Liver (tissue), 9 donors: ENCODE results near the gene SLC38A4. TPM values are rescaled to one million over a fixed set of nuclear protein-coding genes. Genes with fewer than 3 reads are reported as not detected.

Experiments used
- DNase-seq: peaks from one replicate; pipeline ENCODE4 v3.0.0-alpha.2; 2017; ENCODE audit warnings: low spot score
- H3K27ac ChIP-seq, 2 donors: one replicate each; pipeline ENCODE4 v1.7.0; 2013; ENCODE audit warnings: inconsistent platforms in 2 of 2, low read length in 2 of 2, control low read depth in 1 of 2, low read depth in 1 of 2, mild to moderate bottlenecking in 1 of 2
- H3K27me3 ChIP-seq, 4 donors: one replicate each; pipeline versions ENCODE4 v1.6.1 to v1.7.0; 2013; ENCODE audit warnings: low read length in 3 of 4, inconsistent platforms in 1 of 4, mild to moderate bottlenecking in 1 of 4, moderate library complexity in 1 of 4; ENCODE audit not compliant: control insufficient read depth in 4 of 4, insufficient read depth in 4 of 4
- H3K36me3 ChIP-seq, 4 donors: one replicate each; pipeline versions ENCODE4 v1.6.1 to v1.7.0; 2013; ENCODE audit warnings: low read length in 3 of 4, mild to moderate bottlenecking in 3 of 4, low read depth in 1 of 4, moderate library complexity in 1 of 4; ENCODE audit not compliant: control insufficient read depth in 4 of 4, insufficient read depth in 3 of 4
- H3K4me1 ChIP-seq, 4 donors: one replicate each; pipeline versions ENCODE4 v1.6.1 to v1.7.0; 2013; ENCODE audit warnings: low read length in 3 of 4, mild to moderate bottlenecking in 3 of 4, moderate library complexity in 1 of 4; ENCODE audit not compliant: control insufficient read depth in 4 of 4, insufficient read depth in 4 of 4
- H3K4me3 ChIP-seq, 3 donors: one replicate each; pipeline versions ENCODE4 v1.6.1 to v1.7.0; 2013; ENCODE audit warnings: low read length in 3 of 3, control low read depth in 1 of 3, low read depth in 1 of 3, mild to moderate bottlenecking in 1 of 3
- H3K9ac ChIP-seq, 2 donors: one replicate each; pipeline ENCODE4 v1.7.0; 2013; ENCODE audit warnings: low read length in 2 of 2, mild to moderate bottlenecking in 2 of 2, moderate library complexity in 2 of 2, control low read depth in 1 of 2, low read depth in 1 of 2
- H3K9me3 ChIP-seq, 4 donors: one replicate each; pipeline versions ENCODE4 v1.6.1 to v1.7.0; 2013; ENCODE audit warnings: low read length in 3 of 4; ENCODE audit not compliant: control insufficient read depth in 4 of 4
- ATF3 ChIP-seq: IDR thresholded peaks from 2 replicates; pipeline ENCODE4 v1.6.1; 2016; ENCODE audit warnings: antibody characterized with exemption
- CTCF ChIP-seq: fragments of 150-350 bp; IDR thresholded peaks from 2 replicates; pipeline ENCODE4 v1.5.1; 2017; ENCODE audit warnings: improper control_type of control experiment, low read depth, low read length; ENCODE audit not compliant: missing input control
- EGR1 ChIP-seq, 2 donors: IDR thresholded peaks; 2 replicates each; pipeline ENCODE4 v1.6.1; 2016 to 2018; ENCODE audit warnings: antibody characterized with exemption in 2 of 2, low read depth in 2 of 2
- FOXA1 ChIP-seq: IDR thresholded peaks from 2 replicates; pipeline ENCODE4 v1.6.1; 2016; ENCODE audit warnings: antibody characterized with exemption
- FOXA2 ChIP-seq: IDR thresholded peaks from 2 replicates; pipeline ENCODE4 v1.6.1; 2016; ENCODE audit warnings: antibody characterized with exemption
- GABPA ChIP-seq, 2 donors: IDR thresholded peaks in 1 of 2; conservative IDR thresholded peaks in 1 of 2; 2 replicates each; pipeline ENCODE4 v1.6.1; 2016; ENCODE audit warnings: antibody characterized with exemption in 2 of 2, mild to moderate bottlenecking in 1 of 2, moderate library complexity in 1 of 2
- HNF4A ChIP-seq, 2 donors: conservative IDR thresholded peaks; 2 replicates each; pipeline ENCODE4 v1.6.1; 2016; ENCODE audit warnings: antibody characterized with exemption in 2 of 2, mild to moderate bottlenecking in 2 of 2
- HNF4G ChIP-seq: IDR thresholded peaks from 2 replicates; pipeline ENCODE4 v1.6.1; 2016; ENCODE audit warnings: antibody characterized with exemption
- JUND ChIP-seq, 2 donors: IDR thresholded peaks; 2 replicates each; pipeline ENCODE4 v1.6.1; 2016; ENCODE audit warnings: antibody characterized with exemption in 2 of 2
- MAX ChIP-seq: IDR thresholded peaks from 2 replicates; pipeline ENCODE4 v1.6.1; 2016; ENCODE audit warnings: antibody characterized with exemption
- NR2F2 ChIP-seq: IDR thresholded peaks from 2 replicates; pipeline ENCODE4 v1.6.1; 2016; ENCODE audit warnings: antibody characterized with exemption
- RAD21 ChIP-seq, 2 donors: IDR thresholded peaks; 2 replicates each; pipeline ENCODE4 v1.6.1; 2016; ENCODE audit warnings: antibody characterized with exemption in 2 of 2, mild to moderate bottlenecking in 2 of 2
- REST ChIP-seq: IDR thresholded peaks from 2 replicates; pipeline ENCODE4 v1.6.1; 2016; ENCODE audit warnings: antibody characterized with exemption, mild to moderate bottlenecking
- RXRA ChIP-seq, 2 donors: IDR thresholded peaks; 2 replicates each; pipeline ENCODE4 v1.6.1; 2017 to 2018; ENCODE audit warnings: antibody characterized with exemption in 2 of 2, mild to moderate bottlenecking in 1 of 2
- SP1 ChIP-seq: IDR thresholded peaks from 2 replicates; pipeline ENCODE4 v1.6.1; 2018; ENCODE audit warnings: antibody characterized with exemption, mild to moderate bottlenecking
- TAF1 ChIP-seq: conservative IDR thresholded peaks from 2 replicates; pipeline ENCODE4 v1.6.1; 2016; ENCODE audit warnings: antibody characterized with exemption, mild to moderate bottlenecking
- YY1 ChIP-seq: IDR thresholded peaks from 2 replicates; pipeline ENCODE4 v1.6.1; 2016; ENCODE audit warnings: antibody characterized with exemption, mild to moderate bottlenecking
- ZBTB33 ChIP-seq: IDR thresholded peaks from 2 replicates; pipeline ENCODE4 v1.6.1; 2016; ENCODE audit warnings: antibody characterized with exemption
- WGBS: extraction: QIAGEN DNeasy Blood & Tissue Kit; methylation state at CpG from one replicate; pipeline ENCODE4 v1.1.7; 2013; 5-methylcytosine and 5-hydroxymethylcytosine counted together
- polyA plus RNA-seq, 2 donors: library from polyadenylated mRNA; stranded (reverse) in 1 of 2; unstranded in 1 of 2; fragments of 200-250 nt in 1 of 2; fragments of >200 nt in 1 of 2; fragmentation: Nextera tagmentation in 1 of 2; extraction: Ambion mirVana in 1 of 2; gene quantifications; one replicate each; pipeline versions ENCODE4 v1.2.1 to v1.2.3, GENCODE V29; 2013 to 2015
- total RNA-seq, 2 donors: library from RNA; depleted of rRNA; stranded (reverse); fragments of >200 nt; gene quantifications; one replicate each; pipeline ENCODE4 v1.2.3, GENCODE V29; 2014
- donor health status: healthy.
- donor health status: healthy.
- donor health status: healthy.
- donor health status: healthy.
- donor health status: healthy.

The SLC38A4 gene
- total and polyA plus RNA-seq, 4 donors = 92.0 to 389 (median 169) TPM

- TF ChIP-seq NR2F2 (no peak), GABPA (IDR thresholded peaks at IDR 0.05 in 1 of 2, conservative IDR thresholded peaks at IDR 0.05 in 1 of 2) (no peak), EGR1 (IDR thresholded peaks at IDR 0.05; ENCODE audit: low read depth in 2 of 2) (no peak), HNF4A (conservative IDR thresholded peaks at IDR 0.05) (peak; percentile 76 to 81), FOXA2 (no peak), ATF3 (no peak), RAD21 (IDR thresholded peaks at IDR 0.05) (no peak), MAX (no peak), RXRA (IDR thresholded peaks at IDR 0.05) (peak in 1 of 2 donors; percentile 29), ZBTB33 (no peak), TAF1 (no peak), SP1 (peak; percentile 16), YY1 (peak; percentile 33), REST (no peak), CTCF (no peak), JUND (IDR thresholded peaks at IDR 0.05) (no peak), FOXA1 (no peak), HNF4G (peak; percentile 14)
- Histone ChIP-seq H3K36me3 (peaks cover 0 to 10% (median 2%) of the 10 kb centered on the region in 4 donors), H3K27me3 (no peaks in the 10 kb centered on the region), H3K9ac (no peak overlapping the region), H3K4me3 (peak overlapping the region in 1 of 3 donors; percentile 34), H3K27ac (peak overlapping the region in 1 of 2 donors; percentile 58), H3K4me1 (peaks cover 8 to 55% (median 36%) of the 10 kb centered on the region in 4 donors), H3K9me3 (no peaks in the 10 kb centered on the region)
- WGBS = 38% methylated on average over 2 of the region's 2 CpGs
- DNase-seq = no peak
Measured at GRCh38 chr12:46798056-46798455, 27.7 kb downstream of the SLC38A4 start.
